ENCODE results near the gene IL25. TPM values are rescaled to one million over a fixed set of nuclear protein-coding genes. Genes with fewer than 3 reads are reported as not detected.
"Not testable (repeated sequence)": the region's sequence is repeated elsewhere in the genome, so short reads cannot be mapped to it uniquely, and the experiment has no call there.

IL25 gene
- total RNA-seq = not detected in 2 replicates

DNA sequence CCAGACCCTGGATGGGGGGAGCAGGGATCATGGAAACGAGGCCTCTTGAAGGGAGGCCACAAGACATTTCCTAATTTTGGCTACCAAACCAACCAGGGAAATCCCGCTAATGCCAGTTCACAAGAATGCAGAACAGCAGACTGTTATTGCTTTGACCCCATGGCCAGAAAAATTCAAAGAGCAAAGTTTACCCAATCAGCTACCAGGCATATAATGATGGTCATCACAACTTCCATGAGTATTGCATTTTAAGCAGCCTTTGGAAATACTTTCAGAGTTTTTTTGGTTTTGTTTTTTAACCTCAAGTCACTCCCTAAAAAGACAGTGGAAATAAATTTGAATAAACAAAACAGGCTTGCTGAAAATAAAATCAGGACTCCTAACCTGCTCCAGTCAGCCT lies at the start of gene IL25:
Gene IL25, plus strand, starts transcription at position 301 of the 400 bp plus-strand sequence.
- no peak for DNase-seq (ENCODE audit: extremely low read depth, low read depth, low spot score)

DNA sequence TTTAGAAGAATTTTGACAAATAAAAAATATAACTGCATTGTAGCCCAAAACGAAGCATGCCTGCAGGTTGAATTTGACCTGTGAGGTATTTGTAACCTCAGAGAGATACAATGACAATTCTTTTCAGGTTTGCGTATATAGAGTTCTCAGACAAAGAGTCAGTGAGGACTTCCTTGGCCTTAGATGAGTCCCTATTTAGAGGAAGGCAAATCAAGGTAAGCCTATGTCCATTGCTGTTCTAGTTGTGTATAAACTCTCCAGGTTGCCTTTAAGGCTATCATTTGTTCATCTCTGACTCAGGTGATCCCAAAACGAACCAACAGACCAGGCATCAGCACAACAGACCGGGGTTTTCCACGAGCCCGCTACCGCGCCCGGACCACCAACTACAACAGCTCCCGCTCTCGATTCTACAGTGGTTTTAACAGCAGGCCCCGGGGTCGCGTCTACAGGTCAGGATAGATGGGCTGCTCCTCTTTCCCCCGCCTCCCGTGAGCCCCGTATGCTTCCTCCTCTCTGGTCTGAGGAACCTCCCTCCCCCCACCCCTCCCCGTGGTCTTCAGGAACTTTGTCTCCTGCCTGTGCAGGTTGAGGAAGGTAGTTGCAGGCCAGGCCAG lies 48.7 kb upstream of the IL25 start:
- no peak for DNase-seq (ENCODE audit: extremely low read depth, low read depth, low spot score)

DNA sequence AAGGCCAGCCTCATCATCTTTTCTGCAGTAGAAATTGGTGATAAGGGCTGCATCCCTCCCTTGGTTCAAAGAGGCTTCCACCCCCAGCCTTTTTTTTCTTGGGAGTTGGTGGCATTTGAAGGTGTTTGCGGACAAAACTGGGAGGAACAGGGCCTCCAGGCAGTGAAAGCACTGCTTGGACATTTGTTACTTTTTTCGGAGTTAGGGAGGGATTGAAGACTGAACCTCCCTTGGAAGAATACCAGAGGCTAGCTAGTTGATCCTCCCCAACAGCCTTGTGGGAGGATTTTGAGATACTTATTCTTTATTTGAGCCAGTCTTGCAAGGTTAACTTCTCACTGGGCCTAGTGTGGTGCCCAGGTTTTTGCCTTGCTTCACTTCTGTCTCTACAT lies 48.2 kb upstream of the IL25 start:
- no peak for DNase-seq (ENCODE audit: extremely low read depth, low read depth, low spot score)

DNA sequence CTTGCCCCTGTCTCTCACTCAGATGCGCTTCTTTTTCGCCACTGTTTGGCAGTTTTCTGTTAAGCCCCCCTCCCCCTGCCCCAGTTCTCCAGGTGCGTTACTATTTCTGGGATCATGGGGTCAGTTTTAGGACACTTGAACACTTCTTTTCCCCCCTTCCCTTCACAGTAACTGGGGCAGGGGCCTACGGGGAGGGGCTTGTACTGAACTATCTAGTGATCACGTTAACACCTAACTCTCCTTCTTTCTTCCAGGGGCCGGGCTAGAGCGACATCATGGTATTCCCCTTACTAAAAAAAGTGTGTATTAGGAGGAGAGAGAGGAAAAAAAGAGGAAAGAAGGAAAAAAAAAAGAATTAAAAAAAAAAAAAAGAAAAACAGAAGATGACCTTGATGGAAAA lies 47.6 kb upstream of the IL25 start:
- DNase-seq (ENCODE audit: extremely low read depth, low read depth, low spot score) = no peak

- DNase-seq (ENCODE audit: extremely low read depth, low read depth, low spot score) = not testable (repeated sequence)
Measured at GRCh38 chr14:23325746-23326145, 46.9 kb upstream of the IL25 start.

DNA sequence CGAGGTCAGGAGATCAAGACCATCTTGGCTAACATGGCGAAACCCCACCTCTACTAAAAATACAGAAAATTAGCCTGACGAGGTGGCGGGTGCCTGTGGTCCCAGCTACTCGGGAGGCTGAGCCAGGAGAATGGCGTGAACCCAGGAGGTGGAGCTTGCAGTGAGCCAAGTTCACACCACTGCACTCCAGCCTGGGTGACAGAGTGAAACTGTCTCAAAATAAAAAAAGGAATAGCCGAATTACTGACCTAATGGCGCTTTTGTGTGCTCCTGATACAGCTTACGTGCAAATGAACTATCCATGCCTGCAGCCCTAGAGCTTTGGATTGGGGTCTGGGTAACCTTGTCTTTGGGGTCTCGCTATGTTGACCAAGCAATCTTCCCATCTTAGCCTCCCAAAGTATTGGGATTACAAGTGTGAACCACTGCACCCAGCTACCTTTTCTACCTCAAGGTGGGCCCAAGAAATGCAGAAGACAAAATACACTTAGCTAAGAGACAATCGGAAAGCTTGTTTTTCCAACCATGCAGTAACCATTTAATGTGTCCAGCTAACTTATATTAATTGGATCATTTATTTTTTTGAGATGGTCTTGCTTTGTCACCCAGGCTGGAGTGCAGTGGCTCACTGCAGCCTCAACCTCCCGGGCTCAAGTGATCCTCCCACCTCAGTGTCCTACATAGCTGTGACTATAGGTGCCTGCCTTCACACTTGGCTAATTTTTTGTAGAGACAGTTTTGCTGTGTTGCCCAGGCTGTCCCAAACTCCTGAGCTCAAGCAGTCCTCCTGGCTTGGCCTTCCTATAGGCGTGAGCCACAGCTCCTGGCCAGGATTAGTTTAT lies 45.9 kb upstream of the IL25 start:
- DNase-seq (ENCODE audit: extremely low read depth, low read depth, low spot score) = no peak

DNA sequence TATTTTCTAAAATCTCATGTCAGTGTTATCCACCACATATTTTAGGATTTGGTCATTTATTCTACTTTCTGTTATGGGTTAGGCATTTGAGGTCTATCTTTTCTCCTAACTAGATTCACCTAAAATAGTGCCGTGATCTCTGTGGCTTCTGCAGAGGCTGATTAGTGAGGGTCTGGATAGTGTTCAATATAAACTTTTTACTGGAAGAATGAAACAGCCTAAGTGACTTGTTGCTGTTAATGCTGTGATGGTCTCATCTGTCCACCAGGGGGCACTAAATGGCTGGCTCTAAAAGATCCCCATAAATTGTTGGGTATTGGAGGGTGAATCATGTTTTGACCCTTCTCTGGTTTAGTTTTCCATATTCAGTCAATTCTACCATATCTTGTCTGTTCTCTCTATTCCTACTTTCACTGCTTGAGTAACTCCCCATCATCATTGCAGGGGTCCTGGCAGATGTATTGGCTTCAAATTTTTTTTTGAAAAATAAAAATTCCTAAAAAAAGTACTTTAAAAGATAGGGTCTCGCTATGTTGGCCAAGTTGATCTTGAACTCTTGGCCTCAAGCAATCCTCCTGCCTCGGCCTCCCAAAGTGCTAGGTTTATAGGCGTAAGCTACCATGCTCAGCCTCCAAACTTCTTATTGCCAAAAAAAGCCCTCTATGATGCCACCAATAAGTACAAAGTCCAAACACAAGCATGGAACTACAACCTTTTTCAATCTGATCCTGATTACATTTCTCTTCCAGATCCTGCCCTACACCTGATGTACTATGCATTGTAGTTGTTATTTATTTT lies 44.5 kb upstream of the IL25 start:
- DNase-seq (ENCODE audit: extremely low read depth, low read depth, low spot score) = peak; percentile 58

- no peak for DNase-seq (ENCODE audit: extremely low read depth, low read depth, low spot score)
Measured at GRCh38 chr14:23335623-23336022, 37.0 kb upstream of the IL25 start.

GRCh38 chr14:23339506-23340268 lies 32.9 kb upstream of the IL25 start:
- DNase-seq (ENCODE audit: extremely low read depth, low read depth, low spot score) = no peak

DNA sequence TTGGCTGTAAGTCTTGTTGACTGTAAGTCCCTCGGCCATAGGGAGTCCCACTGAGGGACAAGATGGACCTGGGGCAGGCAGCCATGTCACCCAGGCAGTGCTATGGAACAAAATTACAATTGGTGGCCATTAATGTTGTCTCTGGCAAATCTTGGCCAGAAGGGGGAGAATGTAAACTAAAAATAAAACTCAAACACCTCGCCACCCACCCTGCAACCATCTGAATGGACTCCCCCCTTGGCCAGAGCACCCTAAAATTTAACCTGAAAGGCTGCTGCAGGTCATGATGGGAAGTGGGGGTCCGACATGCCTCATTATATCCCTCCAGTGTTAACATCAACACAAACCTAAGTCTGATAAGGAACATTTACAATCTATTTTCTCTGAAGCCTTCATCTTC lies 28.1 kb upstream of the IL25 start:
- no peak for DNase-seq (ENCODE audit: extremely low read depth, low read depth, low spot score)

- no peak for DNase-seq (ENCODE audit: extremely low read depth, low read depth, low spot score)
Measured at GRCh38 chr14:23345987-23346692, 26.5 kb upstream of the IL25 start.

DNA sequence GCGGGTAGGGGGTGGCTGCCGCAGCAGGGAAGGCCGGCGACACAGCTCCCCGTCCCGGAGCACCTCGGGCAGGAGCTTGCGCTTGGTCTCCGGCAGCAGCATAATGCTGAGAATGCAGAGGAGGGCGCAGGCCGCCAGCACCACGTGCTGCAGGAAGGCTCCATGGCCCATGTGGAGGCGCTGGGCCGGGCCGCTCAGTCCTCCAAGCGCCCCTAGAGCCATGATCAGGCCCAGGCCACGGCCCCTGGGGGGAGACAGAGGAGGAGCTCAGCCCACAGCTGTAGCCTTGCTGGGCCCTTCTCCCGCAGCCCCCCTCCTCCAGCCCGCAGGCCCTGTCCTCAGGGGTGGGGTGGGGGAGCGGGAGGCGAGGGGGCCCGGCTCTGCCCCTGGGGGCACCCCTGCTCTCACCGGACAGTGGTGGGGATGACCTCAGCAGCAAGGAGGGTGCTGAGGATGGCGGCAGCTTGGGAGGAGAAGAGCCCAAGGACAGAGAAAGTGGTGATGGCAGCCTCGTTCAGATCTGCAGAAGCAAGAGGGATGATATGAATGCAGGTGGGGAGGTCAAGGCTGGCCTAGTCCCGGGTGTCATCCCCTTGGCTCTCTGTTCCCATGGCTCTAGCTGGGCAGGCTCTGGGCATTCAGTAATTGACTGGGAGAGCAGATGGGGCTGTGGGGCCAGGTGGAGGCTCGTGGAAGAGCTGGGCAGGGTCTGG lies 25.8 kb upstream of the IL25 start:
- no peak for DNase-seq (ENCODE audit: extremely low read depth, low read depth, low spot score)

DNA sequence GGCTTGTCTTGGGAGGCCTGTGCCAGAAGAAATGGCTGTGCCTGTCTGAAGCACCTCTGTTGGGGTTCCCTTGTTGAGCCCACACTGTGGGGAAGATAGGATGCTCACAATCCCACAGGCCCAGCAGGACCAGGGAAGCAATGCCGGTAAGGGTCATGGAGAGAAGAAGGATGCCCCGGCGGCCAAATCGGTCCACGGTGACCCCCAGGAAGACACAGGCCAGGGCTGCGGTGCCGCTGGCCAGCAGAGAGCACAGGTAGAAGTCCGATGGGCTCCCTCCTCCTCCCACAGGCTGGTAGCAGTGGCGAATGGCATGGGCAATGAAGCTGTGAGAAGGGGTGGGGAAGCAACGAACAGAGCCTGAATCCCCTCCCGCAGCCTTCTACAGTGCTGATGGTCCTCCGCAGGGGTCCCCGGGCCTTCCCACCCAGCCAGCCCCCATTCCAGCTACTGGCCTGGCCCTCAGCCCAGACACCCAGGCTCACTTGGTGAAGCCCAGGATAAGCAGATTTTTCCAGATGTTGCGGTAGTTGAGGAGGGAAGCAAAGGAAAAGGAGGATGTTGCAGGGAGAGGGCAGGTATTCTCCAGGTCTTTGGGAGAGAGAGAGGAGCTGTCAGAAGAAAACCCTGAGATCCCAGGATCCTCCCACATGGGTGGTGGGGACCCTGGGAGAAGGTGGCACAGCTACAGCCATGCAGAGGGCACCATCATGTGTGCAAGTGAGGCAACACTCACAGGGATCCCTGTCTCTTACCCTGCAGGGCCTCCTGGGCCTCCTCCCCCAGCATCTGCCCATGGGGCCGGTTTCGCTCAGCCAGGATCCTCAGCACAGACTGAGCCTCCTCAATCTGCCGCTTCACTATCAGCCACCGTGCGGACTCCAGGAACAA lies 25.0 kb upstream of the IL25 start:
- no peak for DNase-seq (ENCODE audit: extremely low read depth, low read depth, low spot score)

- no peak for DNase-seq (ENCODE audit: extremely low read depth, low read depth, low spot score)
Measured at GRCh38 chr14:23348297-23348655, 24.3 kb upstream of the IL25 start.

- DNase-seq (ENCODE audit: extremely low read depth, low read depth, low spot score) = no peak
Measured at GRCh38 chr14:23349156-23349845, 23.3 kb upstream of the IL25 start.

- no peak for DNase-seq (ENCODE audit: extremely low read depth, low read depth, low spot score)
Measured at GRCh38 chr14:23351681-23352505, 20.7 kb upstream of the IL25 start.
